ENCODE data around the gene STARD10. TPM values are rescaled to one million over a fixed set of nuclear protein-coding genes. Genes with fewer than 3 reads are reported as not detected.

Gene STARD10
- total RNA-seq, 4 donors from 2014 or later, result 39.1 to 103 (median 71.1) TPM

DNA sequence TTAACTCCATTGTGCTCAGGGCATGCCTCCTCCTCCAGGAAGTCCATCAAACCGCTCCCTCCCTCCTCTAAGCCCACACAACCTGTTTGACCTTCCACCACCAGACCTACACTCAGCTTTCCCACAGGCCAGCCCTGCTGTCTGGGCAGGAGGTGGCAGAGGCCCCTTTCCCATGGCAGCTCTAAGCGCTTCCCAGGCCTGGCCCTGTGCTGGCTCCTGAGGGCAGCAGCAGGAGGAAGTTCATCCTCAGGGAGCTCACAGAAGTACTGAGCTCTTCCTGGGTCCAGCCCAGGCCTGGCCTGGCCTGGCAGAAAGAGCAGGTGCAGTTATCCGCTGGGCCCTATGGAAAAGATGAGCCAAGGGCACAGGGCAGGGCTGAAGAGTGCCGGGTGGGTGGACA, 73.1 kb downstream of the STARD10 start:
- intact Hi-C loops (cut with DNase I; ENCODE audit: low total_unique reads) (no loop called here), in situ Hi-C loops (cut with MboI; ENCODE audit: low sequenced_read_pairs in 4 of 4) (loop anchor here in 3 of 4 donors (5.0 to 25.0 kb wide), 4 partner anchors 64 to 467 kb away; partner anchors contain the start of gene STARD10 (in 1 of the 3))
- Histone ChIP-seq H3K9me3 (no peaks in the 10 kb centered on the region), H3K27me3 (no peaks in the 10 kb centered on the region), H3K27ac (peak overlapping the region; percentile 88 to 97 (median 90)), H3K4me1 (peaks cover 54 to 59% of the 10 kb centered on the region in 2 donors), H3K36me3 (no peaks in the 10 kb centered on the region), H3K4me3 (peak overlapping the region; percentile 58 to 75 (median 70))
- no peak for DNase-seq
- TF ChIP-seq POLR2A (IDR thresholded peaks at IDR 0.05), result no peak
- TF ChIP-seq, protein P1, sequence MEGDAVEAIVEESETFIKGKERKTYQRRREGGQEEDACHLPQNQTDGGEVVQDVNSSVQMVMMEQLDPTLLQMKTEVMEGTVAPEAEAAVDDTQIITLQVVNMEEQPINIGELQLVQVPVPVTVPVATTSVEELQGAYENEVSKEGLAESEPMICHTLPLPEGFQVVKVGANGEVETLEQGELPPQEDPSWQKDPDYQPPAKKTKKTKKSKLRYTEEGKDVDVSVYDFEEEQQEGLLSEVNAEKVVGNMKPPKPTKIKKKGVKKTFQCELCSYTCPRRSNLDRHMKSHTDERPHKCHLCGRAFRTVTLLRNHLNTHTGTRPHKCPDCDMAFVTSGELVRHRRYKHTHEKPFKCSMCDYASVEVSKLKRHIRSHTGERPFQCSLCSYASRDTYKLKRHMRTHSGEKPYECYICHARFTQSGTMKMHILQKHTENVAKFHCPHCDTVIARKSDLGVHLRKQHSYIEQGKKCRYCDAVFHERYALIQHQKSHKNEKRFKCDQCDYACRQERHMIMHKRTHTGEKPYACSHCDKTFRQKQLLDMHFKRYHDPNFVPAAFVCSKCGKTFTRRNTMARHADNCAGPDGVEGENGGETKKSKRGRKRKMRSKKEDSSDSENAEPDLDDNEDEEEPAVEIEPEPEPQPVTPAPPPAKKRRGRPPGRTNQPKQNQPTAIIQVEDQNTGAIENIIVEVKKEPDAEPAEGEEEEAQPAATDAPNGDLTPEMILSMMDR (IDR thresholded peaks at IDR 0.05 in 4 of 5, conservative IDR thresholded peaks at IDR 0.05 in 1 of 5), result no peak
- no peak for ATAC-seq

DNA sequence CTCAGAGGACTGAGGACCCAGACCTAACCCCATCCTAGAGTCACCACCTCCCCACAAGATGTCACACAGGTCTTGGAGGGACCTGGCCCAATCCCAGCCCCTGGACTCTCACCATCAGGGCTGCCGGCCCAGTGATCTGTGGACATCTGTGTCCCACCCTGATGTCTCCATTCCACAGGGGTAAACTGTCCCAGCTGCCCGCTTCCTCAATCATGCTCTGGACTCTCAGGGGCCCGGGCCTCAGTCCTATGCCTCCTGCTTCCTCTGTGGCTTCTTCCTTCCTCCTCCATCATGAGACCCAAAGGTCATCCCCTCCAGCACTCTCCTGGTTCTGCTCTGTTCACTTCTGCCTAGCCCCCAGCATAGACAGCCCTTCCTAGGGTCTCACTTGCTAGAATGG, 73.8 kb downstream of the STARD10 start:
- TF ChIP-seq, protein P1 (IDR thresholded peaks at IDR 0.05 in 4 of 5, conservative IDR thresholded peaks at IDR 0.05 in 1 of 5), result no peak
- TF ChIP-seq POLR2A (IDR thresholded peaks at IDR 0.05), result no peak
- H3K27ac ChIP-seq, result peak overlapping the region; percentile 88 to 97 (median 90)
- intact Hi-C loops (cut with DNase I; ENCODE audit: low total_unique reads) (no loop called here), in situ Hi-C loops (cut with MboI; ENCODE audit: low sequenced_read_pairs in 4 of 4) (loop anchor here in 3 of 4 donors (5.0 to 25.0 kb wide), 4 partner anchors 65 to 467 kb away; partner anchors contain the start of gene STARD10 (in 1 of the 3))
- no peaks in the 10 kb centered on the region for H3K9me3 ChIP-seq
- no peaks in the 10 kb centered on the region for H3K27me3 ChIP-seq
- ATAC-seq (no peak), DNase-seq (no peak)
- peak overlapping the region; percentile 58 to 75 (median 70) for H3K4me3 ChIP-seq
- no peaks in the 10 kb centered on the region for H3K36me3 ChIP-seq
- H3K4me1 ChIP-seq, result peaks cover 57 to 65% of the 10 kb centered on the region in 2 donors

DNA sequence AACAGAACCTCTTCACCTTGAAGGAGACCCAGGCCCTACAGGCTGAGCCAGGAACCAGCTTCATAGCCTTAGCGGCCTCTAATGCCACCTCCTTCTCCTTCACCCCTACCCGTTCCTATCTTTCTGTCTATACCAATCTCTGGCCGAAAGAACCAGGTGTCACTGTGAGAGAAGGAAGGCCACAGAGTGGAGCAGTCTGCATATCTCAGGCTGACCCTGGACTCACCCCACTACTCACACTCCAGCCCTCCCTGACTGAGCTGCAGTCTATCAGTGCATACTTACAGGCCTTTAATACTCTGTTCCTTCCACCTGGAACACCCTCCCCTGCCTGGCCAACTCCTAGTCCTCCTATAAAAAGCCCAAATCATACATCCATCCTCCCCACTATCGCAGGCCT, 74.3 kb downstream of the STARD10 start:
- peak overlapping the region; percentile 88 to 97 (median 90) for H3K27ac ChIP-seq
- no peaks in the 10 kb centered on the region for H3K27me3 ChIP-seq
- H3K4me3 ChIP-seq, result no peak overlapping the region
- TF ChIP-seq, protein P1 (IDR thresholded peaks at IDR 0.05 in 4 of 5, conservative IDR thresholded peaks at IDR 0.05 in 1 of 5), result no peak
- no peak for TF ChIP-seq POLR2A (IDR thresholded peaks at IDR 0.05)
- peaks cover 61 to 67% of the 10 kb centered on the region in 2 donors for H3K4me1 ChIP-seq
- in situ Hi-C loops (cut with MboI; ENCODE audit: low sequenced_read_pairs in 4 of 4) (loop anchor here in 1 of 4 donors (25.0 kb wide), 1 partner anchor 468 kb away; no protein-coding TSS in a partner anchor), intact Hi-C loops (cut with DNase I; ENCODE audit: low total_unique reads) (no loop called here)
- ATAC-seq, result no peak
- no peak for DNase-seq
- no peaks in the 10 kb centered on the region for H3K9me3 ChIP-seq
- no peaks in the 10 kb centered on the region for H3K36me3 ChIP-seq

DNA sequence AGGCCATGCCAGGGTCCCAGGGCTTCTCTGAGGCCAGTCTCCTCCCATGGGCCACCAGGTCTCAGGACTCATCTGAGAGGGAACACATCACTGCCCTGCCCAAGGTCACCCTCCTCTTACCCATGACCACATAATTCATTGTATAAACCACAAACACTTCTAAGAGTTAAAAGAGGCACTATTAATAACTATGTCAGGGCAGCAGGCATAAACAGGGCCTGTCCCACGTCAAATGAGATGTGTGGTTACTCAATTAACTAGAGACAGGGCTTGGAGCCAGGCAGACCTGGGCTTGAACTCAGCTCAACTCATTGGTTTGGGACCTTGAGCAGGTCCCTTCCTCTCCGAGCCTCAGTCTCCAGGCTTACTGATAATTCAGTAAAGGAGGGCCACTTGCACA, 74.7 kb downstream of the STARD10 start:
- in situ Hi-C loops (cut with MboI; ENCODE audit: low sequenced_read_pairs in 4 of 4) (loop anchor here in 1 of 4 donors (25.0 kb wide), 1 partner anchor 468 kb away; no protein-coding TSS in a partner anchor), intact Hi-C loops (cut with DNase I; ENCODE audit: low total_unique reads) (no loop called here)
- TF ChIP-seq POLR2A (IDR thresholded peaks at IDR 0.05), result no peak
- TF ChIP-seq, protein P1 (IDR thresholded peaks at IDR 0.05 in 4 of 5, conservative IDR thresholded peaks at IDR 0.05 in 1 of 5), result no peak
- H3K4me1 ChIP-seq, result peaks cover 61 to 67% of the 10 kb centered on the region in 2 donors
- H3K27me3 ChIP-seq, result no peaks in the 10 kb centered on the region
- ATAC-seq (peak; percentile 58 to 60), DNase-seq (peak; percentile 31 to 72)
- no peak overlapping the region for H3K4me3 ChIP-seq
- no peaks in the 10 kb centered on the region for H3K36me3 ChIP-seq
- H3K9me3 ChIP-seq, result no peaks in the 10 kb centered on the region
- peak overlapping the region; percentile 88 to 97 (median 90) for H3K27ac ChIP-seq

Data from gastrocnemius medialis (tissue), 4 donors.